ENCODE data around the gene LSG1.

LSG1 gene

DNA sequence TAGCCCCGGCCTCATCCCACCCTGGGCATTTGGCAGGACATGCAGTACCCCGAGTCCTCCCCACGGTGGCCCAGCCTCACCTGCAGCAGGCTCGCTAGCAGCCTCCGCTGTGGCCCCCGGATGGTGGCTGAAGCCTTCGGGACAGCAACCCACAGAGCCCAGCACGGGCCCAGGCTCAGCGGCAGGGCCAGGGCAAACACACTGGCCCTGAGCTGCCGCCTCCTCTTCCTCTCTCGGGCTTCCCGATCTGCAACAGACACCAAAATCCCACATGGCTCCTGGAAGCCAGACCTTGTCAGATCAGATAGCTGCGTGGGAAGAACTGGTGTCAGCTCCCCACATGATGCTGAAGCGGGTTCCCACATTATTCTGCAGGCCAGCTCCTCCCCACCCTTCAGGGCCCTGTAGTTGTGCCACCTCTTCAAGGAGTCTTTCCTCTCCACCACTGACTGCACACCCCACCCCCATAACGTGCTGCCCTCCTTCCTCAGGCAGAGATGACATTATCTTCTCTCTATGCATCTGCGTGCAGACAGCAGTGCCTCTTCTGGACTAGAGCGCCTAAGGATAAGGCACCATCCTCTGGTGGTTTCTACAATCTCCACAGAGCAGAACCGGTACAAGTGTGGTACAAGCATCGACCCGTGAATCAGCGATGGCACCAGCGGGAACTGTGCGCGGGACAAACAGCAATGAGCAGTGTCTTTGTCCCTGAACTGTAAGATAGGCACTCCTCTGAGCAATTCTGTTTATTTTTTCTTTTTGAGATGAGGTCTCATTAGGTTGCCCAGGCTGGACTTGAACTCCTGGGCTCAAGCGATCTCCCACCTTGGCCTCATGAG lies 48.3 kb downstream of the LSG1 start:
- peaks cover 73% of the 10 kb centered on the region for H3K36me3 ChIP-seq (ENCODE audit: insufficient read depth, low read length)
- no peak overlapping the region for H3K4me2 ChIP-seq (ENCODE audit: low read length)
- no peak overlapping the region for H3K9ac ChIP-seq (ENCODE audit: low read depth, low read length)
- no peak overlapping the region for H3K4me3 ChIP-seq (ENCODE audit: low read length)
- H3K9me3 ChIP-seq (replicated peaks; ENCODE audit: low read length), result no peaks in the 10 kb centered on the region
- H3K27me3 ChIP-seq (ENCODE audit: control insufficient read depth, insufficient read depth, low read length), result no peaks in the 10 kb centered on the region
- H3K4me1 ChIP-seq (ENCODE audit: control insufficient read depth, insufficient read depth, low read length), result no peaks in the 10 kb centered on the region

DNA sequence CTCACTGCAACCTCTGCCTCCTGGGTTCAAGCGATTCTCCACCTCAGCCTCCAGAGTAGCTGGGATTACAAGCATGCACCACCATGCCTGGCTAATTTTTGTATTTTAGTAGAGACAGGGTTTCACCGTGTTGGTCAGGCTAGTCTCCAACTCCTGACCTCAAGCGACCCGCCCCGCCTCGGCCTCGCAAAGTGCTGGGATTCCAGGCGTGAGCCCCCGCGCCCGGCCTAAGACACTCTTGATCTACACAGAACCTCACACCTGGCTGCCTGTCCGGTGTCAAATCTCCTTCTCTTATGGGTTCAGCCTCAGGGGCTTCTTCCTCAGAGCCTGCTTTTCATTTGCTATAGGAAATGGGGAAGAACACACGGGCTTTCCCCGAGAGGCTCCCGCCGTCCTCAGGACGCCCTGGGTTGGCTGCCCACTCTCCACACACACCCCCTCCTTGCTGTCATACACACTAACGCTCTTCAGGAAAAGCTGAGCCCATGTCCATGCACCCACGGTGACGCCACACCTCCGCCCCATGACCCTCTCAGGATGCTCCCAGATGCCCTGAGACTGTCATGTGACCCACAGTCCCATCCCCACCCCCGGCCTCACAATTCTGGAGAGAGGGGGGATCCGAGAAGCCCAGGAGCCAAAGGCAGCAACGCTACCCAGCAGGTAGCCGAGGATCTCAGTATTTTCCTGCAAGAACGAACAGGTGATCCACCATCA lies 49.2 kb downstream of the LSG1 start:
- H3K9ac ChIP-seq (ENCODE audit: low read depth, low read length), result no peak overlapping the region

DNA sequence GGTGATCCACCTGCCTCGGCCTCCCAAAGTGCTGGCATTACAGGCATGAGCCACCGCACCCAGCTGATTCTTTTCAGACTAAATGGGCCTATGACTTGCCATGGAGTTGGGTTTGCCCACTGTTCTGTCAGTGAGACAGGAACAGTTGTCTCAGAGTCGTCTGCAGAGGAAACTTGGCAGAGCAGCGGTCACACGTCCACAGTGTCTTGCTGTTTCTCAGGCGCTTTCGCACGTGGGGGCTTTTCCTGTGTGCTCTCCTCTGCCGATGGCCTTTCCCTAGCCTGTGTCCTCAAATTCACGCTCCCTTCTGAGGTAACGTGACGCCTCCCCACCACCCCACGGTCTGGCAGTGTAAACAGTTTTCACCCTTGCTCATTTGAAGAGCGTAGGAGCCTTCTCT lies 50.0 kb downstream of the LSG1 start:
- Histone ChIP-seq H3K4me2 (ENCODE audit: low read length) (no peak overlapping the region), H3K4me3 (ENCODE audit: low read length) (no peak overlapping the region), H3K9ac (ENCODE audit: low read depth, low read length) (no peak overlapping the region), H3K27me3 (ENCODE audit: control insufficient read depth, insufficient read depth, low read length) (no peaks in the 10 kb centered on the region), H3K36me3 (ENCODE audit: insufficient read depth, low read length) (peaks cover 67% of the 10 kb centered on the region), H3K9me3 (replicated peaks; ENCODE audit: low read length) (no peaks in the 10 kb centered on the region), H3K4me1 (ENCODE audit: control insufficient read depth, insufficient read depth, low read length) (no peaks in the 10 kb centered on the region)

More for the DNA sequence above, 49.2 kb downstream of the LSG1 start:
- no peaks in the 10 kb centered on the region for H3K27me3 ChIP-seq (ENCODE audit: control insufficient read depth, insufficient read depth, low read length)
- peaks cover 69% of the 10 kb centered on the region for H3K36me3 ChIP-seq (ENCODE audit: insufficient read depth, low read length)
- no peak overlapping the region for H3K4me3 ChIP-seq (ENCODE audit: low read length)
- no peaks in the 10 kb centered on the region for H3K9me3 ChIP-seq (replicated peaks; ENCODE audit: low read length)
- no peaks in the 10 kb centered on the region for H3K4me1 ChIP-seq (ENCODE audit: control insufficient read depth, insufficient read depth, low read length)
- H3K4me2 ChIP-seq (ENCODE audit: low read length), result no peak overlapping the region

DNA sequence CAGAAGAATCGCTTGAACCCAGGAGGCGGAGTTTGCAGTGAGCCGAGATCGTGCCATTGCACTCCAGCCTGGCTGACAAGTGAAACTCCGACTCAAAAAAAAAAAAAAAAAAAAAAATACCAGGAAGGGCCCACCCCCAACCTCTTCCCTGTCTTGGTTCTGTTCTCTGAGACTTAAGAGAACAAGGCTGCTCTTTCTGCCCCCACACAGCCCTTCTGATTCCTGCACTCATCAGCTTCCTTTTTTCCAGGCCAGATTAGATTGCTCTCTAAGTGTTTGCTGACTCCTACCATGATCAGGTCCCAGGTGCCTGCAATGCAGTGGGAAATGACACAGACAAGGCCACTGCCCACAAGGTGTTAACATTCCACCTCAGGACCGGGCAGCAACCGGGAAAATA lies 51.8 kb downstream of the LSG1 start:
- Histone ChIP-seq H3K9me3 (replicated peaks; ENCODE audit: low read length) (no peaks in the 10 kb centered on the region), H3K4me3 (ENCODE audit: low read length) (no peak overlapping the region), H3K36me3 (ENCODE audit: insufficient read depth, low read length) (peaks cover 70% of the 10 kb centered on the region), H3K4me2 (ENCODE audit: low read length) (no peak overlapping the region), H3K4me1 (ENCODE audit: control insufficient read depth, insufficient read depth, low read length) (no peaks in the 10 kb centered on the region), H3K27me3 (ENCODE audit: control insufficient read depth, insufficient read depth, low read length) (no peaks in the 10 kb centered on the region), H3K9ac (ENCODE audit: low read depth, low read length) (no peak overlapping the region)

DNA sequence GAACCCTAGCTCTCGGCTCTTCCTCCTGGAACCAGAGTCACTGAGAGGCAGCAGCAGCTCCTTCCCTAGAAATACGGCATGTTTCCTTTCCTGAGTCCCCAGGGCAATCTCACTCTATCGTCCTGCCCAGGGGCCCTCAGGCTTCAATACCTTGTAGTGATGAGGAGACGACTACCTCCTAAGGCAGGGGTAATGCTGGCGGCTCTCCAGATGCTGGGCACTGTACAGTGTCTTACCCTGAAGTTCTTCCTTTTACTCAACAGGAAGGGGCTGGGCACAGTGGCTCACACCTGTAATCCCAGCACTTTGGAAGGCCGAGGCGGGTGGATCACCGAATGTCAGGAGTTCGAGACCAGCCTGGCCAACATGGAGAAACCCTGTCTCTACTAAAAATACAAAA lies 52.2 kb downstream of the LSG1 start:
- Histone ChIP-seq H3K4me1 (ENCODE audit: control insufficient read depth, insufficient read depth, low read length) (no peaks in the 10 kb centered on the region), H3K9ac (ENCODE audit: low read depth, low read length) (no peak overlapping the region), H3K4me2 (ENCODE audit: low read length) (no peak overlapping the region), H3K4me3 (ENCODE audit: low read length) (no peak overlapping the region), H3K27me3 (ENCODE audit: control insufficient read depth, insufficient read depth, low read length) (no peaks in the 10 kb centered on the region), H3K36me3 (ENCODE audit: insufficient read depth, low read length) (peaks cover 71% of the 10 kb centered on the region), H3K9me3 (replicated peaks; ENCODE audit: low read length) (no peaks in the 10 kb centered on the region)

DNA sequence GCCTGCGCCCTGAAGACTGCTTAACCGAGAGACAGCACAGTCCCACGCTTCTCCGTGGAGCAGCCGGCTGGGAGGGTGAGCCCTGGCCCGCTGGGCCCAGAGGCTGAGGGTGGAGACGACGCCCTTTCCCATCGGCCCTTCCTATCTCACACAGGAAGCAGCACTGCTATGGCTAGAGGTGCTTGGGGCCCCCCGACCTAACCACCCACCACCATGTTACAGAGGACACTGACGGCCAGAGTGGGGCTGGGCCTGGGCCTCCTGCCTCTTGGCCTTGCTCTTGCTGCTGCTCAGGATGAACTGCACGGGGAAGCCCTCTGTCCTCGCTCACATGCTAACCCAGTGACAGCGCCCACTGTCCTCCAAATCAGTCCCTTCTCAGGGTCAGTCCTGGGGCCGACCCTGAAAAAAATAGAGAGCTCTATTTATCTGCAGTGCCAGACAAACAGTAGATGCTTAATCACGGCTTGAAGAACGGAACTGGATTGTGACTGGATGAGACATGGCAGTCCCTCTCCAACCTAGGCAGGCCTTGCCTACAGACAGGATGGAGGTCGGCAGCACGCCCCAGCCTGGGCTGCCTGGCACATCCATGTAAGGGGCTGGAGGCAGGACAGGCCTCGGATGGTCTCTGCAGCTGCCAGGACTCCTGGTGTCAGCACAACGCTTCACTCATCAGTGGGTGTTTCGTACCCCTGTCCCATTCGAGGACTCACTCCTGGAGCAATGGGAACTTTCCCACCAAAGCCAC lies 53.0 kb downstream of the LSG1 start:
- no peak overlapping the region for H3K9ac ChIP-seq (ENCODE audit: low read depth, low read length)
- no peaks in the 10 kb centered on the region for H3K9me3 ChIP-seq (replicated peaks; ENCODE audit: low read length)
- H3K36me3 ChIP-seq (ENCODE audit: insufficient read depth, low read length), result peaks cover 76% of the 10 kb centered on the region
- H3K4me1 ChIP-seq (ENCODE audit: control insufficient read depth, insufficient read depth, low read length), result no peaks in the 10 kb centered on the region
- H3K4me3 ChIP-seq (ENCODE audit: low read length), result no peak overlapping the region
- H3K4me2 ChIP-seq (ENCODE audit: low read length), result no peak overlapping the region
- H3K27me3 ChIP-seq (ENCODE audit: control insufficient read depth, insufficient read depth, low read length), result no peaks in the 10 kb centered on the region

DNA sequence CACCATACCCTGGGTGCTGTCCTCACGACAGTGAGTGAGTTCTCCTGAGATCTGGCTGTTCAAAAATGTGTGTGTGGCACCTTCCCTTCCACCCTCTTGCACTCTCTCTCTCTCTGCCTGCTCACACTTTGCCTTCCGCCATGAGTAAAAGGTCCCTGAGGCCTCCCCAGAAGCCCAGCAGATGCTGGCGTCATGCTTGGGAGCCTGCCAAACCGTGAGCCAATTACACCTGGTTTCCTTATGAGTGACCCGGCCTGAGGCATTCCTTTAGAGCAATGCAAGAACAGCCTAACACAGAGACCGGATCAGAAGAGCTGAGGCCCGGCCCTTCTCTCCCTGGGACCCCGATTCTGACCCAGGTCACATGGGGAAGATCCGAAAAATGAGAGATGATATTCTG lies 54.2 kb downstream of the LSG1 start:
- no peaks in the 10 kb centered on the region for H3K4me1 ChIP-seq (ENCODE audit: control insufficient read depth, insufficient read depth, low read length)
- H3K36me3 ChIP-seq (ENCODE audit: insufficient read depth, low read length), result peaks cover 67% of the 10 kb centered on the region
- H3K4me2 ChIP-seq (ENCODE audit: low read length), result no peak overlapping the region
- no peak overlapping the region for H3K4me3 ChIP-seq (ENCODE audit: low read length)
- no peaks in the 10 kb centered on the region for H3K27me3 ChIP-seq (ENCODE audit: control insufficient read depth, insufficient read depth, low read length)
- no peak overlapping the region for H3K9ac ChIP-seq (ENCODE audit: low read depth, low read length)
- H3K9me3 ChIP-seq (replicated peaks; ENCODE audit: low read length), result no peaks in the 10 kb centered on the region

DNA sequence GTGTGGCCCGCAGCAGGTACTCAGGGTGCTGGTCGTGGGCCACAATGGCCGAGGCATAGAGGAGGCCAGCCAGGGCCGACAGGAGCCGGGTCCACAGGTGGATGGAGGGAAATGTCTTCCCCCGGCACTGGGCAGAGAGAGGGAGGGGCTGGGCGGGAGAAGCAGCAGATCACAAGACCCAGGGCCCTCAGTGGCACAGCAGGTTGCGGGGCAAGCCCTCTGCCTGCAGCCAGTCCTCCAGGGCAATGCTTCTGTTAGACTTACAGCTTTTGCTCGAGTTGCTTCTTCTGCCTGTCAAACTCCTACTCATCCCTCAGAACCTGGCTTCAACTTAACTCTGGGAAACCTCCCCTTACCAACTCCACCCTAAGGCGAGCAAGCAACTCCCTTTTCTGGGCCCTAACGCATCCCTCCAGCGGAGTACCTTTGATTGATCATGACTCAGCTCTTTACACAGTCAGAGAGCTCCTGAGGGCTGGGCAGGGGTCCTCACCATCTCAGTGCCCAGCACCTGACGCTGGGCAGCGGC lies 54.8 kb downstream of the LSG1 start:
- no peak overlapping the region for H3K9ac ChIP-seq (ENCODE audit: low read depth, low read length)

DNA sequence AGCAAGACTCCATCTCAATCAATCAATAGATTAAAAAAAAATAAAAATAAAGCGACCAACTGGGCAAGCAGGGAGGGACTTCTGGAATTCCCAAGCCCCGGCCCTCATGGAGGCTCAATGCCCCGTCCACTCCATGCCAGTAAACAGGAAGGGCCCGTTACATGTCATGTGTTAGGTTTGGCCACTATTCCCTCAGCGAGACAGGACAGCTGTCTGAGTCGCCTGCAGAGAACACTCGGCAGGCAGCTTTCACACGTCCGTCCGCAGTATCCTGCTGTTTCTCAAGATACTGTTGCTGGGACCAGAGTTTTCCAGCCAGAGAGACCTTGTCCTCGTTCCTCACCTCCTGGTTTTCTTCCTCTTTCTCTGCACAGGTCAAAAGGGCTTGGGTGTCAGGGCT lies 56.8 kb downstream of the LSG1 start:
- peaks cover 51% of the 10 kb centered on the region for H3K36me3 ChIP-seq (ENCODE audit: insufficient read depth, low read length)
- no peak overlapping the region for H3K4me3 ChIP-seq (ENCODE audit: low read length)
- H3K27me3 ChIP-seq (ENCODE audit: control insufficient read depth, insufficient read depth, low read length), result no peaks in the 10 kb centered on the region
- H3K9ac ChIP-seq (ENCODE audit: low read depth, low read length), result no peak overlapping the region
- H3K4me2 ChIP-seq (ENCODE audit: low read length), result no peak overlapping the region
- H3K9me3 ChIP-seq (replicated peaks; ENCODE audit: low read length), result no peaks in the 10 kb centered on the region
- no peaks in the 10 kb centered on the region for H3K4me1 ChIP-seq (ENCODE audit: control insufficient read depth, insufficient read depth, low read length)

More for the DNA sequence above, 54.8 kb downstream of the LSG1 start:
- no peaks in the 10 kb centered on the region for H3K27me3 ChIP-seq (ENCODE audit: control insufficient read depth, insufficient read depth, low read length)
- no peaks in the 10 kb centered on the region for H3K4me1 ChIP-seq (ENCODE audit: control insufficient read depth, insufficient read depth, low read length)
- no peak overlapping the region for H3K4me2 ChIP-seq (ENCODE audit: low read length)
- H3K4me3 ChIP-seq (ENCODE audit: low read length), result no peak overlapping the region
- peaks cover 62% of the 10 kb centered on the region for H3K36me3 ChIP-seq (ENCODE audit: insufficient read depth, low read length)
- H3K9me3 ChIP-seq (replicated peaks; ENCODE audit: low read length), result no peaks in the 10 kb centered on the region

DNA sequence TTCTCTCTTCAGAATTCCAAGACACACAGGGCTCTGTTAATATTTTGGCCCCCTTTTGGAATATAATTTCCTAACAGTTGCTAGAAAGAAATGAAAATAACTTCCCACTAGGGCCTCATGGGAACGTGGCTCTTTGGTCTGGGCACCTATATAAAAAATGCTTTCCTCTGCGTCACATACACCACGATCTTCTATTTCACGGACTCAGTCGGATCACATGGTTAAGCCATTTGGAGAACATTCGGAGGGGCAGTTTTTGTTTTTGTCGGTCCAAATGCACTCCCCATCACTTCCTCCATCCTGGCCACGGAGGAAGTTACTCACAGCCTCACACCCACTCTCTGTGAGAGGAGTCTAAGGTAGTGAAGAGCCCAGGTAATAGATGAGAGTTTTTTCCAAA lies 59.8 kb downstream of the LSG1 start:
- Histone ChIP-seq H3K27me3 (ENCODE audit: control insufficient read depth, insufficient read depth, low read length) (no peaks in the 10 kb centered on the region), H3K4me2 (ENCODE audit: low read length) (no peak overlapping the region), H3K9ac (ENCODE audit: low read depth, low read length) (no peak overlapping the region), H3K4me3 (ENCODE audit: low read length) (no peak overlapping the region), H3K9me3 (replicated peaks; ENCODE audit: low read length) (no peaks in the 10 kb centered on the region), H3K4me1 (ENCODE audit: control insufficient read depth, insufficient read depth, low read length) (no peaks in the 10 kb centered on the region), H3K36me3 (ENCODE audit: insufficient read depth, low read length) (peaks cover 37% of the 10 kb centered on the region)

DNA sequence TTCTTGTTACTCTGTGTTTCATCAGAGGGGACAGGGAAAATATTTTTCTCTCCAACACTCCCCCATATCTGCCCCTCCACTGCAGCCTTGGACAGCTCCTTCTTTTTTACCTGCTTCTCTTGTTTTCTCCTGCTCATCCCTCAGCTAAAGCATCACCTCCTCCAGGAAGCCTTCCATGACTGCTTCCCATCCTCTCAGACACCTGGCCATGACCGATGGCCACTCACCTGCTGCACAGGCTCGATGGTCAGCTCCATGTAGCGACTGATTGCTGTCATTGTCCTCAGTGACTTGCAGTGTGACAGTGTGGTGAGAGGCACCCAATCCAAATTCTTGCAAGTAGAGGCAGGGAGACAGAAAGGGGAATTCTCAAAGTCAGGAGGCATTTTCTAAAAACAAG lies 61.3 kb downstream of the LSG1 start:
- Histone ChIP-seq H3K36me3 (ENCODE audit: insufficient read depth, low read length) (peaks cover 32% of the 10 kb centered on the region), H3K9me3 (replicated peaks; ENCODE audit: low read length) (no peaks in the 10 kb centered on the region), H3K4me2 (ENCODE audit: low read length) (no peak overlapping the region), H3K9ac (ENCODE audit: low read depth, low read length) (no peak overlapping the region), H3K4me1 (ENCODE audit: control insufficient read depth, insufficient read depth, low read length) (no peaks in the 10 kb centered on the region), H3K4me3 (ENCODE audit: low read length) (no peak overlapping the region), H3K27me3 (ENCODE audit: control insufficient read depth, insufficient read depth, low read length) (no peaks in the 10 kb centered on the region)

Data from skeletal muscle satellite cell (primary cell).